Measurements from ENCODE around the gene VAV1. TPM values are rescaled to one million over a fixed set of nuclear protein-coding genes. Genes with fewer than 3 reads are reported as not detected.
A peak's percentile ranks its signal among the peaks of the same experiment; 100 is the strongest.

Gene VAV1
- total and polyA plus RNA-seq, 2 of the 13 experiments (the other 11 are each of a cell fraction or from before 2014, with no cell fraction given): not detected

DNA sequence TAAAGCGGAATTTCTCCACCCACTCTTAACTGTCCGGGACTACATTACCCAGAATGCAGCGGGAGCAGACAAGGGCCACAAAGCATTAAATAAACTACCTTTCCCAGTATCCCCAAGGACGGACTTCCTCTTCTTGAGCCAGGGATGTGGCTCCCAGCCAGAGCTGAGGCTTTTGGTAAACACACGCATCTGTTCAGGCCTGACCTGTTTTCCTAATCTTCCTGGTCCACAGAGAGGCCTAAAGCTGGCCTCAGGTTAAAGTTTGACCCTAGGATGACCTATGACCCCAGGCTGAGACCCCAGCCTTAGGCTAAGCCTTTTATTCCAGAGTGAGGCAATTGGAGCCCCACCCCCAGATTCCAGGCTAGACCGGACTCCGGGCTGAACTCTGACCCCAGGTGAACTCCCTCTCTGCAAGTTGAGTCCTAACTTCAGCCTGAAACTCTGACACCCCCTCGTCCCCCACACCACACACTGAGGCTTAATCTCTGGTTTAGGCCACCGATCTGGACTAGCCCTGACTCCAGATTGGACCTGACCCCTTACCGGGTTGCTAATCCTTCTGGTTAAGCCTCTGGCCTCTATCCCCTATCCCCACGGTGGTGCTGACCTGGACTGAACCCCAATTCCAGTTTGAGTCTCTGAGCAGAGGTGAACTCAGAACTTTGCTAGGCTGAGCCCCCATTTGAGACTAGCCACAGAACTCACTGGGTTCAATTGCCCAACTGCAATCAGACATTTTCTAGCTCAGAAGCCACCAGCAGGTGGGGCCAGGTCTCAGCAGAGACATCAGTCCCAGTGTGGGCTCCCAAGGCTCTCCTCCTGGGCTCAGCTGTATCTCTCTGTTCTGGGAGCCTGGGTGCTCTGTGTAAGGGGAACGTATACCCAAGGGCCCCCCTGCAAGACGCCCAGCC lies 34.4 kb upstream of the VAV1 start (continued):
- 0 out of 2 replicates have a peak, but pooled peaks have one; percentile 47 for TF ChIP-seq SRF (IDR thresholded peaks at IDR 0.05; ENCODE audit: low read depth, low read length)
- TF ChIP-seq, protein P1, sequence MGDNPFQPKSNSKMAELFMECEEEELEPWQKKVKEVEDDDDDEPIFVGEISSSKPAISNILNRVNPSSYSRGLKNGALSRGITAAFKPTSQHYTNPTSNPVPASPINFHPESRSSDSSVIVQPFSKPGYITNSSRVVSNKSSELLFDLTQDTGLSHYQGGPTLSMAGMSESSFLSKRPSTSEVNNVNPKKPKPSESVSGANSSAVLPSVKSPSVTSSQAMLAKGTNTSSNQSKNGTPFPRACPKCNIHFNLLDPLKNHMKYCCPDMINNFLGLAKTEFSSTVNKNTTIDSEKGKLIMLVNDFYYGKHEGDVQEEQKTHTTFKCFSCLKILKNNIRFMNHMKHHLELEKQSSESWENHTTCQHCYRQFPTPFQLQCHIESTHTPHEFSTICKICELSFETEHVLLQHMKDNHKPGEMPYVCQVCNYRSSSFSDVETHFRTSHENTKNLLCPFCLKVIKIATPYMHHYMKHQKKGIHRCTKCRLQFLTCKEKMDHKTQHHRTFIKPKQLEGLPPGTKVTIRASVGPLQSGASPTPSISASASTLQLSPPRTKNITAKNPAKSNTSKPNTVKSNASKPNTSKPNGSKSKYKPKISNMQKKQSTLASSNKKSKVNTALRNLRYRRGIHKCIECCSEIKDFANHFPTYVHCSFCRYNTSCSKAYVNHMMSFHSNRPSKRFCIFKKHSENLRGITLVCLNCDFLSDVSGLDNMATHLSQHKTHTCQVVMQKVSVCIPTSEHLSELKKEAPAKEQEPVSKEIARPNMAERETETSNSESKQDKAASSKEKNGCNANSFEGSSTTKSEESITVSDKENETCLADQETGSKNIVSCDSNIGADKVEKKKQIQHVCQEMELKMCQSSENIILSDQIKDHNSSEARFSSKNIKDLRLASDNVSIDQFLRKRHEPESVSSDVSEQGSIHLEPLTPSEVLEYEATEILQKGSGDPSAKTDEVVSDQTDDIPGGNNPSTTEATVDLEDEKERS (CRISPR knock-in tag; IDR thresholded peaks at IDR 0.05): no peak; the same call in 1 of the 2 replicates
- no peak for TF ChIP-seq NFKBIZ (CRISPR knock-in tag; IDR thresholded peaks at IDR 0.05)
- no peak; the same call in 1 of the 2 replicates for TF ChIP-seq ZNF607 (CRISPR knock-in tag; IDR thresholded peaks at IDR 0.05; ENCODE audit: borderline replicate concordance)
- no peak for TF ChIP-seq ZNF382 (CRISPR knock-in tag; IDR thresholded peaks at IDR 0.05; ENCODE audit: borderline replicate concordance)
- TF ChIP-seq, protein P2, sequence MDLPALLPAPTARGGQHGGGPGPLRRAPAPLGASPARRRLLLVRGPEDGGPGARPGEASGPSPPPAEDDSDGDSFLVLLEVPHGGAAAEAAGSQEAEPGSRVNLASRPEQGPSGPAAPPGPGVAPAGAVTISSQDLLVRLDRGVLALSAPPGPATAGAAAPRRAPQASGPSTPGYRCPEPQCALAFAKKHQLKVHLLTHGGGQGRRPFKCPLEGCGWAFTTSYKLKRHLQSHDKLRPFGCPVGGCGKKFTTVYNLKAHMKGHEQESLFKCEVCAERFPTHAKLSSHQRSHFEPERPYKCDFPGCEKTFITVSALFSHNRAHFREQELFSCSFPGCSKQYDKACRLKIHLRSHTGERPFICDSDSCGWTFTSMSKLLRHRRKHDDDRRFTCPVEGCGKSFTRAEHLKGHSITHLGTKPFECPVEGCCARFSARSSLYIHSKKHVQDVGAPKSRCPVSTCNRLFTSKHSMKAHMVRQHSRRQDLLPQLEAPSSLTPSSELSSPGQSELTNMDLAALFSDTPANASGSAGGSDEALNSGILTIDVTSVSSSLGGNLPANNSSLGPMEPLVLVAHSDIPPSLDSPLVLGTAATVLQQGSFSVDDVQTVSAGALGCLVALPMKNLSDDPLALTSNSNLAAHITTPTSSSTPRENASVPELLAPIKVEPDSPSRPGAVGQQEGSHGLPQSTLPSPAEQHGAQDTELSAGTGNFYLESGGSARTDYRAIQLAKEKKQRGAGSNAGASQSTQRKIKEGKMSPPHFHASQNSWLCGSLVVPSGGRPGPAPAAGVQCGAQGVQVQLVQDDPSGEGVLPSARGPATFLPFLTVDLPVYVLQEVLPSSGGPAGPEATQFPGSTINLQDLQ (CRISPR knock-in tag; IDR thresholded peaks at IDR 0.05): no peak
- TF ChIP-seq, protein P3, sequence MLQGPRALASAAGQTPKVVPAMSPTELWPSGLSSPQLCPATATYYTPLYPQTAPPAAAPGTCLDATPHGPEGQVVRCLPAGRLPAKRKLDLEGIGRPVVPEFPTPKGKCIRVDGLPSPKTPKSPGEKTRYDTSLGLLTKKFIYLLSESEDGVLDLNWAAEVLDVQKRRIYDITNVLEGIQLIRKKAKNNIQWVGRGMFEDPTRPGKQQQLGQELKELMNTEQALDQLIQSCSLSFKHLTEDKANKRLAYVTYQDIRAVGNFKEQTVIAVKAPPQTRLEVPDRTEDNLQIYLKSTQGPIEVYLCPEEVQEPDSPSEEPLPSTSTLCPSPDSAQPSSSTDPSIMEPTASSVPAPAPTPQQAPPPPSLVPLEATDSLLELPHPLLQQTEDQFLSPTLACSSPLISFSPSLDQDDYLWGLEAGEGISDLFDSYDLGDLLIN (CRISPR knock-in tag; IDR thresholded peaks at IDR 0.05; ENCODE audit: borderline replicate concordance): no peak
- TF ChIP-seq, protein P4, sequence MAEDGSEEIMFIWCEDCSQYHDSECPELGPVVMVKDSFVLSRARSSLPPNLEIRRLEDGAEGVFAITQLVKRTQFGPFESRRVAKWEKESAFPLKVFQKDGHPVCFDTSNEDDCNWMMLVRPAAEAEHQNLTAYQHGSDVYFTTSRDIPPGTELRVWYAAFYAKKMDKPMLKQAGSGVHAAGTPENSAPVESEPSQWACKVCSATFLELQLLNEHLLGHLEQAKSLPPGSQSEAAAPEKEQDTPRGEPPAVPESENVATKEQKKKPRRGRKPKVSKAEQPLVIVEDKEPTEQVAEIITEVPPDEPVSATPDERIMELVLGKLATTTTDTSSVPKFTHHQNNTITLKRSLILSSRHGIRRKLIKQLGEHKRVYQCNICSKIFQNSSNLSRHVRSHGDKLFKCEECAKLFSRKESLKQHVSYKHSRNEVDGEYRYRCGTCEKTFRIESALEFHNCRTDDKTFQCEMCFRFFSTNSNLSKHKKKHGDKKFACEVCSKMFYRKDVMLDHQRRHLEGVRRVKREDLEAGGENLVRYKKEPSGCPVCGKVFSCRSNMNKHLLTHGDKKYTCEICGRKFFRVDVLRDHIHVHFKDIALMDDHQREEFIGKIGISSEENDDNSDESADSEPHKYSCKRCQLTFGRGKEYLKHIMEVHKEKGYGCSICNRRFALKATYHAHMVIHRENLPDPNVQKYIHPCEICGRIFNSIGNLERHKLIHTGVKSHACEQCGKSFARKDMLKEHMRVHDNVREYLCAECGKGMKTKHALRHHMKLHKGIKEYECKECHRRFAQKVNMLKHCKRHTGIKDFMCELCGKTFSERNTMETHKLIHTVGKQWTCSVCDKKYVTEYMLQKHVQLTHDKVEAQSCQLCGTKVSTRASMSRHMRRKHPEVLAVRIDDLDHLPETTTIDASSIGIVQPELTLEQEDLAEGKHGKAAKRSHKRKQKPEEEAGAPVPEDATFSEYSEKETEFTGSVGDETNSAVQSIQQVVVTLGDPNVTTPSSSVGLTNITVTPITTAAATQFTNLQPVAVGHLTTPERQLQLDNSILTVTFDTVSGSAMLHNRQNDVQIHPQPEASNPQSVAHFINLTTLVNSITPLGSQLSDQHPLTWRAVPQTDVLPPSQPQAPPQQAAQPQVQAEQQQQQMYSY (CRISPR knock-in tag; IDR thresholded peaks at IDR 0.05): peak; percentile 57; the same call in 1 of the 2 replicates
- TF ChIP-seq ZNF143 (CRISPR knock-in tag; IDR thresholded peaks at IDR 0.05): peak; percentile 96
- TF ChIP-seq, protein P5, sequence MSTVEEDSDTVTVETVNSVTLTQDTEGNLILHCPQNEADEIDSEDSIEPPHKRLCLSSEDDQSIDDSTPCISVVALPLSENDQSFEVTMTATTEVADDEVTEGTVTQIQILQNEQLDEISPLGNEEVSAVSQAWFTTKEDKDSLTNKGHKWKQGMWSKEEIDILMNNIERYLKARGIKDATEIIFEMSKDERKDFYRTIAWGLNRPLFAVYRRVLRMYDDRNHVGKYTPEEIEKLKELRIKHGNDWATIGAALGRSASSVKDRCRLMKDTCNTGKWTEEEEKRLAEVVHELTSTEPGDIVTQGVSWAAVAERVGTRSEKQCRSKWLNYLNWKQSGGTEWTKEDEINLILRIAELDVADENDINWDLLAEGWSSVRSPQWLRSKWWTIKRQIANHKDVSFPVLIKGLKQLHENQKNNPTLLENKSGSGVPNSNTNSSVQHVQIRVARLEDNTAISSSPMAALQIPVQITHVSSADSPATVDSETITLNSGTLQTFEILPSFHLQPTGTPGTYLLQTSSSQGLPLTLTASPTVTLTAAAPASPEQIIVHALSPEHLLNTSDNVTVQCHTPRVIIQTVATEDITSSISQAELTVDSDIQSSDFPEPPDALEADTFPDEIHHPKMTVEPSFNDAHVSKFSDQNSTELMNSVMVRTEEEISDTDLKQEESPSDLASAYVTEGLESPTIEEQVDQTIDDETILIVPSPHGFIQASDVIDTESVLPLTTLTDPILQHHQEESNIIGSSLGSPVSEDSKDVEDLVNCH (CRISPR knock-in tag; IDR thresholded peaks at IDR 0.05): no peak
- peak; percentile 82 to 96 for TF ChIP-seq NR2F1 (CRISPR knock-in tag; IDR thresholded peaks at IDR 0.05)
- no peak for TF ChIP-seq MBNL3 (CRISPR knock-in tag; conservative IDR thresholded peaks at IDR 0.05)
- no peak; the same call in 1 of the 2 replicates for TF ChIP-seq AKAP8 (CRISPR knock-in tag; IDR thresholded peaks at IDR 0.05)
- TF ChIP-seq DMAP1 (CRISPR knock-in tag; IDR thresholded peaks at IDR 0.05): no peak
